Keratinocyte (primary cell): ENCODE results near the gene NCOA6.

Experiments
- CTCF ChIP-seq, 3 experiments: IDR thresholded peaks in 1 of 3; conservative IDR thresholded peaks in 1 of 3; optimal IDR thresholded peaks in 1 of 3; 2 replicates in 2 of 3; 3 replicates in 1 of 3; pipeline versions ENCODE3 to v1.5.1; 2011; ENCODE audit warnings: low read length in 3 of 3, mild to moderate bottlenecking in 3 of 3, moderate library complexity in 2 of 3, control low read depth in 1 of 3, inconsistent platforms in 1 of 3; ENCODE audit not compliant: insufficient read depth in 2 of 3; ENCODE audit errors: extremely low read depth in 1 of 3
- EZH2 ChIP-seq: IDR thresholded peaks from one replicate; pipeline ENCODE4 v1.6.1; 2012; ENCODE audit warnings: inconsistent platforms, mild to moderate bottlenecking, low read length, moderate library complexity

GRCh38 chr20:34871320-34871926, 46.0 kb upstream of the NCOA6 start:
- TF ChIP-seq CTCF (optimal IDR thresholded peaks at IDR 0.05 in 1 of 3, IDR thresholded peaks at IDR 0.05 in 1 of 3, conservative IDR thresholded peaks at IDR 0.05 in 1 of 3; ENCODE audit: extremely low read depth in 1 of 3, insufficient read depth in 2 of 3, low read length in 3 of 3) (no peak), EZH2 (no peak)
